Measurements from ENCODE around the gene NMNAT2.

Gene NMNAT2

GRCh38 chr1:183308719-183309118 lies 109.5 kb downstream of the NMNAT2 start:
- DNase-seq, result no peak

GRCh38 chr1:183306317-183307042 lies 111.7 kb downstream of the NMNAT2 start:
- DNase-seq, result no peak

DNA sequence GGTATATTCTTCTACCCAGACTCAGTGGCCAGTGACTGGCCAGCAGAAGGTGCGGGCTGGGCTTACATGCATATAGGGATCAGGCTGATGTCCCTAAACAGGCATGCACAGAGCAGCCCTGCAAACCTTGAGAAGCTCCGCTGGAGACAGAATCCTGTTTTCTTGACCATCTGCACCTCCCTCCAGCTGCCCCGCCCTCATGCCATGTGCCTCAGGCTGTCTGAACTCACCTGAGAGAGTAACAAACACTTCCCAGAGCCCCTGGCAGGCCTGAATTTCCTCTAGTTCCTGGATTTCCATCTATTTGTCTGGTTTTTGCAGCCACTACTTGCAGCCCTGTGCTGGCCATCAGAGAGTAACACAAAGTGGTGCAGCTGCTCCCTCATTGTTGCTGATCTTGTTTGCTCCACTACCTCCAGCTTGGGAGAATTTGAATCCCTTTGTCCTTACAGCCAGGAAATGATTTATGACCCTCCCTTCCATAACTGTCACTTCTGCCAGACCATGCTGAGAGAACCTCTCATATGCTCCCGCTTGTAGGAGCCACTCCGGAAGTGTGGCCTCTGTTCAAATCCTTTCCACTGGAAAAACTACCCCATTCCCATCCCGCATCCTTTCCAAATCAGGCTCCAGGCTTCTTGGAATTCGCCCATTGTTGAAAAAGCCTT lies 113.6 kb downstream of the NMNAT2 start:
- no peak for DNase-seq

GRCh38 chr1:183303901-183304300 lies 114.3 kb downstream of the NMNAT2 start:
- no peak for DNase-seq

DNA sequence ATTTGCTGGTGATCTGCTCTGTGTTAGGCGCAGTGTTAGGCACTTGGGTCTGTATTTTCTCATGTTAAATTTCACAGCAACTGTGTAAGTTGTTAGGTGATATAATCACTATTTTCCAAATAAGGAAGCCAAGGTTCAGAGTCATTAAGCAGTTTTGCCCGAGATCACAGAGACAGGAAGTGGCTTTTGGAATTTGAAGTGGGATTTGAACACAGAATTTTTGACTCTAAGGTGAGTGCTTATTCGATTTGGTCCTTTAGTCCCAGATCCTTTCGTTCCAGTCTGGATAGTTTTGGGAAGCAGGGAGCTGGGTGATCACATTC lies 114.9 kb downstream of the NMNAT2 start:
- DNase-seq, result no peak

GRCh38 chr1:183302452-183303322 lies 115.5 kb downstream of the NMNAT2 start:
- no peak for DNase-seq

GRCh38 chr1:183301239-183301638 lies 116.9 kb downstream of the NMNAT2 start:
- DNase-seq, result no peak

GRCh38 chr1:183300828-183301227 lies 117.4 kb downstream of the NMNAT2 start:
- no peak for DNase-seq

GRCh38 chr1:183300395-183300794 lies 117.8 kb downstream of the NMNAT2 start:
- DNase-seq, result no peak

- DNase-seq, result no peak
Measured at GRCh38 chr1:183296782-183297181, 121.4 kb downstream of the NMNAT2 start.

- DNase-seq, result no peak
Measured at GRCh38 chr1:183295521-183295920, 122.7 kb downstream of the NMNAT2 start.

- DNase-seq, result no peak
Measured at GRCh38 chr1:183293876-183294275, 124.3 kb downstream of the NMNAT2 start.

- no peak for DNase-seq
Measured at GRCh38 chr1:183293241-183293640, 124.9 kb downstream of the NMNAT2 start.

DNA sequence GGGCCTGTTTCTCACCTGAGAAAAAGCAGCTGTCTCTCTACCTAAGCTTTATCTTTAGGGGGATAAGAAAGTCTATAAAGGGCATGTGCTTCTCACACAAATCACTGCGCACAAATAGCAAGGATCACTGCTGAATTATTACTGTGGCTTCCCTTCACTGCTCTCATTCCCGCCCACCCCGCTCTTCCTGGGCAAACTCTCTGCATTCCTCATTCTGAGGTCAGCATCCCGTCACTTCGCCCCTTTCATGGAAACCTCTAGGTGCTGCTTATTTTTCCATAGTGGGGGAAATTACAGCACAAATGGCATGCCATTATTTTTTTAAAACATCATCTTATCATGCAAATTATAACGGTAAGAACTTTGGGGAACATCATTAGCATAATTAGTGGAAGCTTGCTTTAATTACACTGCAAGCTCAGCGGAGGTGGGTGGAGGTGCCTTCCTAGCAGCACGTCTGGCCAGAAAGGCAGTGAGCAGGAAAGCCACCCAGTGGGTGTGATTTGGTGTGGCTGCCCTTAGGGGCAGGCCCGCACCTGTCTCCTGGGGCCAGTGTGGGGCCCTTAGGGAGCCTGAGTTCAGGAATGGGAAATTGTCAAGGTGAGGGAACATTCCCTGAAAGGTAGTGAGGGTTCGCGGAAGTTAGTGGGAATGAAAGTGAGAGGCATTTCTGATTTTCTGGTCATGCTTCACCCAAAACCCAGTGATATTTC lies 126.2 kb downstream of the NMNAT2 start:
- no peak for DNase-seq

DNA sequence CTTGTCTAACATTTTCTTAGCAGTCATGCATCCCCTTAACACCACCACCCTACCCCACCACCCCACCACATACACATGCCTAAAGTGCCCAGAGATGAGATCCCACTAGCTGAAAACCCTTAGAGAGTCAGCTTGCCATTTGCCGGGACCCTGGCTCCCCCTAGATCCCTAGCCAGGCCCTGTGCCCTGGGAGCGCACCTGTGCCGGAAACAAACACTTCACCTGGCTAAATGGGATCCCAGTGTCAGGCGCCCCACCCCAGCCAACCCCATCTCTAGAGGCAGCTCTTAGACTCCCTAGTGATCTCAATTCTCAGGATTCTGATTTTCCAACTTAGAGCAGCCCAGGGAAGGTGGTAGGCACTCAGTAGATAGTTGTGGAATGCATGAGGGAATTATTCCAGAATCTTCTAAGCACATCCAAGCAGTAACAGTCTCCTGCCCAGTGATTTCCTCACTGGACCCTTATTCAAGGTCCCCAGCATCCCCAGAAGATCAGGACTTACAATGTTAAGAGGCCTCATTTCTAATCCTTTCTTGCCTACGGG lies 126.9 kb downstream of the NMNAT2 start:
- DNase-seq, result no peak

GRCh38 chr1:183290628-183291027 lies 127.6 kb downstream of the NMNAT2 start:
- DNase-seq, result no peak

DNA sequence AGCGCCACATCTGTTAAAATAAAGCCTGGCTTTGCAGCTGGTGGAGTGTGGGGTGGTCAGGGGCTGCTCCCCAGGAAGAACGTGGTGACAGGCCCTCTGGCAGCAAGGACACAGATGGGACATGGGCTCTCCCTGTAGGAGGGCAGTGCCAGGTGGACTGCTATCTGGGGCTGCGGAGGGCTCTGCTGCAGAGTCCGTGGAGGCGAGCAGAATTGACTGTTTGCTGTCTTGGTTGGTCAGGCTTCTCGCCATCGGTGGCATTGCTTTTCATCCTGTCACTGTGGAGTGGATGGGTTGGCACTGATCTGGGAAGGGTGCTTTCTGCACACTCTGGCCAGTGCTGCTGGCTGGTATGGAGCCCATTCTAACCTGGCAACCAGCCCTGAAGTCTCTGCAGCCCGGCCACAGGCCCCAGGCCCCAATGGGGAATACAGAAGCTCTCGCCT lies 129.1 kb downstream of the NMNAT2 start:
- DNase-seq, result no peak

DNA sequence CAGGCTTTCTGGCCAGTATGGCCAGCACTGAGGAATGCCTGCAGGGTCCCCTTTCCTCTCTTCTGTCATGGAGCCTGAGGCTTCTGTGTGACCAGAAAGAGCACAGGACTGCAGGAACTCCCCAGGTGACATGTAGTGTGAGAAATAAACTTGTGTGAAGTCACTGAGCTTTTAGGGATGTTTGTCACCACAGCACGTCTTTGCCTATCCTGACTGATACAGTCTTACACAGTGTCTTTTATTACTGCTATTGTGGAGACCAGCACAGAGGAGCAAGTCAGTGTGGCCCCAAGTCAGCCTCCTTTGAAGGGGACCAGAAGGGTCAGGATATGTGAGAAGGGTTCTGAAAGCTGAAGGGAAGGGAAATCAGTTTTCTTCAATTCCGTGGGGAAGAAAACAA lies 129.6 kb downstream of the NMNAT2 start:
- no peak for DNase-seq

GRCh38 chr1:183287191-183287675 lies 130.9 kb downstream of the NMNAT2 start:
- no peak for DNase-seq

- no peak for DNase-seq
Measured at GRCh38 chr1:183285746-183286145, 132.4 kb downstream of the NMNAT2 start.

DNA sequence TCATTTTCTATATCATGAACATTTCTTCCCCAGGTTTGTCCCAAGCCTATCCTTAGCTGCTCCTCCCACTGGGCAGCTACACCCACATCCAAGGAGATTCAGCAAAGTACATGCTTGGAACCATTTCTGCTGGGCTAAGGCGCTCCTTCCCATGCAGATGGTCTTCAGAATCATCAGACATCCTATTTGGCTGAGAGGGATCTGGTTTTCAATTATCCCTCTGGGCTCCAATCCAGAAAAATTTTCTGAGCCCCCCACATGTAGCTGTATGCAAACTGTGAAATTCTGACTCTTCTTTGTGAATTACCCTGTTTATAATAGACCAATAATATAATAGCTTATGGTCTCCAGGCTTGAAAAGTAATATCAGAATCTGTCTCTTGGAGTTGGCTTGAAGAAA lies 132.9 kb downstream of the NMNAT2 start:
- DNase-seq, result no peak

- no peak for DNase-seq
Measured at GRCh38 chr1:183284086-183284485, 134.1 kb downstream of the NMNAT2 start.

GRCh38 chr1:183283286-183283685 lies 134.9 kb downstream of the NMNAT2 start:
- DNase-seq, result no peak
